HEK293 (cell line): ENCODE results near the gene PZP.

ENCODE experiments used
- CTCF ChIA-PET: fragments of 350-600 bp; formaldehyde crosslinking; extraction: SDS; loops from one replicate; lab custom pipeline; 2021; ENCODE audit warnings: antibody characterized with exemption; lab: Yijun Ruan, JAX
- POLR2A ChIA-PET: fragments of 300-600 bp; formaldehyde crosslinking; extraction: SDS; loops from one replicate; lab custom pipeline; 2020; ENCODE audit warnings: antibody characterized with exemption, inconsistent platforms; lab: Yijun Ruan, JAX
- H3K27ac ChIP-seq: fragments of 200-500 bp; sonication (Bioruptor generic); 2 replicates; pipeline ENCODE4 v1.5.1; 2014; ENCODE audit warnings: low read depth, low read length, control low read depth, inconsistent platforms; ENCODE audit errors: extremely low read depth
- H3K36me3 ChIP-seq, 2 experiments: fragments of 200-500 bp in 1 of 2; sonication (Bioruptor generic) in 1 of 2; 1 replicate in 1 of 2; 2 replicates in 1 of 2; pipeline ENCODE4 v1.5.1; 2014 to 2017; ENCODE audit warnings: inconsistent platforms in 2 of 2, low read length in 2 of 2; ENCODE audit not compliant: control insufficient read depth in 2 of 2, insufficient read depth in 1 of 2
- H3K4me1 ChIP-seq: fragments of 200-500 bp; sonication (Bioruptor generic); 2 replicates; pipeline ENCODE4 v1.5.1; 2014; ENCODE audit warnings: mild to moderate bottlenecking, low read length, inconsistent platforms; ENCODE audit not compliant: control insufficient read depth, insufficient read depth
- H3K4me3 ChIP-seq: 2 replicates; pipeline ENCODE4 v1.5.1; 2011; ENCODE audit warnings: low read depth, mild to moderate bottlenecking, control low read depth, low read length, moderate library complexity
- H3K9me3 ChIP-seq: fragments of 200-500 bp; sonication (Bioruptor generic); 2 replicates; pipeline ENCODE4 v1.5.1; 2014; ENCODE audit warnings: low read depth, low read length, inconsistent platforms; ENCODE audit not compliant: control insufficient read depth, insufficient read depth
- GLIS1 ChIP-seq: fragments of 450-650 bp; formaldehyde crosslinking; IDR thresholded peaks from 2 replicates; pipeline ENCODE4 v1.5.1; 2016; ENCODE audit warnings: missing biosample characterization, missing genetic modification characterization
- KLF9 ChIP-seq: fragments of 450-650 bp; formaldehyde crosslinking; IDR thresholded peaks from 2 replicates; pipeline ENCODE4 v1.5.1; 2016; ENCODE audit warnings: missing biosample characterization, missing genetic modification characterization, low read depth
- ZFP3 ChIP-seq: fragments of 450-650 bp; formaldehyde crosslinking; IDR thresholded peaks from 2 replicates; pipeline ENCODE4 v1.5.1; 2016; ENCODE audit warnings: low read depth, missing biosample characterization, missing genetic modification characterization
- ZNF10 ChIP-seq: fragments of 450-650 bp; formaldehyde crosslinking; IDR thresholded peaks from 2 replicates; pipeline ENCODE4 v1.5.1; 2017; ENCODE audit warnings: missing biosample characterization, missing genetic modification characterization
- ZNF133 ChIP-seq: fragments of 450-650 bp; formaldehyde crosslinking; IDR thresholded peaks from 2 replicates; pipeline ENCODE4 v1.5.1; 2016; ENCODE audit warnings: missing biosample characterization, missing genetic modification characterization
- ZNF184 ChIP-seq: fragments of 450-650 bp; IDR thresholded peaks from 2 replicates; pipeline ENCODE4 v1.5.1; 2018; ENCODE audit warnings: missing biosample characterization, mild to moderate bottlenecking, missing genetic modification characterization
- ZNF274 ChIP-seq, 2 experiments: fragments of 200-500 bp in 1 of 2; fragments of 450-650 bp in 1 of 2; sonication (Bioruptor generic) in 1 of 2; formaldehyde crosslinking in 1 of 2; IDR thresholded peaks; 2 replicates each; pipeline versions ENCODE4 v1.5.1 to v1.6.1; 2014 to 2016; ENCODE audit warnings: borderline replicate concordance in 1 of 2, inconsistent platforms in 1 of 2, low read length in 1 of 2, missing biosample characterization in 1 of 2, missing genetic modification characterization in 1 of 2
- ZNF311 ChIP-seq: fragments of 450-650 bp; formaldehyde crosslinking; IDR thresholded peaks from 2 replicates; pipeline ENCODE4 v1.5.1; 2017; ENCODE audit warnings: missing biosample characterization, missing genetic modification characterization, borderline replicate concordance
- ZNF416 ChIP-seq: fragments of 450-650 bp; formaldehyde crosslinking; IDR thresholded peaks from 2 replicates; pipeline ENCODE4 v1.5.1; 2016; ENCODE audit warnings: missing biosample characterization, missing genetic modification characterization
- ZNF530 ChIP-seq: fragments of 450-650 bp; formaldehyde crosslinking; IDR thresholded peaks from 2 replicates; pipeline ENCODE4 v1.5.1; 2016; ENCODE audit warnings: low read depth, missing biosample characterization, missing genetic modification characterization
- ZNF585B ChIP-seq: fragments of 450-650 bp; formaldehyde crosslinking; IDR thresholded peaks from 2 replicates; pipeline ENCODE4 v1.5.1; 2016; ENCODE audit warnings: missing biosample characterization, missing genetic modification characterization
- ZNF600 ChIP-seq: fragments of 450-650 bp; formaldehyde crosslinking; IDR thresholded peaks from 2 replicates; pipeline ENCODE4 v1.5.1; 2016; ENCODE audit warnings: missing biosample characterization, missing genetic modification characterization
- ZNF610 ChIP-seq: fragments of 450-650 bp; formaldehyde crosslinking; IDR thresholded peaks from 2 replicates; pipeline ENCODE4 v1.5.1; 2016; ENCODE audit warnings: missing biosample characterization, missing genetic modification characterization, borderline replicate concordance
- ZNF624 ChIP-seq: fragments of 450-650 bp; formaldehyde crosslinking; IDR thresholded peaks from 2 replicates; pipeline ENCODE4 v1.5.1; 2017; ENCODE audit warnings: missing biosample characterization, missing genetic modification characterization
- ZNF626 ChIP-seq: fragments of 450-650 bp; sonication (Bioruptor Pico); formaldehyde crosslinking; IDR thresholded peaks from 2 replicates; pipeline ENCODE4 v1.5.1; 2018; ENCODE audit warnings: missing biosample characterization, missing genetic modification characterization, inconsistent platforms
- ZNF76 ChIP-seq: fragments of 450-650 bp; formaldehyde crosslinking; IDR thresholded peaks from 2 replicates; pipeline ENCODE4; 2016; ENCODE audit warnings: low read depth, missing biosample characterization, missing genetic modification characterization, borderline replicate concordance
- ZNF768 ChIP-seq: fragments of 450-650 bp; formaldehyde crosslinking; IDR thresholded peaks from 2 replicates; pipeline ENCODE4 v1.5.1; 2018; ENCODE audit warnings: missing biosample characterization, mild to moderate bottlenecking, missing genetic modification characterization
- ZNF792 ChIP-seq: fragments of 450-650 bp; formaldehyde crosslinking; IDR thresholded peaks from 2 replicates; pipeline ENCODE4 v1.5.1; 2016; ENCODE audit warnings: missing biosample characterization, missing genetic modification characterization
- ZNF830 ChIP-seq: fragments of 450-650 bp; IDR thresholded peaks from 2 replicates; pipeline ENCODE4 v1.5.0; 2018; ENCODE audit warnings: missing biosample characterization, missing genetic modification characterization, low read depth, mild to moderate bottlenecking, moderate library complexity
- ZNF837 ChIP-seq: fragments of 450-650 bp; formaldehyde crosslinking; IDR thresholded peaks from 2 replicates; pipeline ENCODE4 v1.5.1; 2016; ENCODE audit warnings: missing biosample characterization, missing genetic modification characterization
- ZSCAN16 ChIP-seq: fragments of 450-650 bp; formaldehyde crosslinking; IDR thresholded peaks from 2 replicates; pipeline ENCODE4 v1.5.1; 2016; ENCODE audit warnings: missing biosample characterization, missing genetic modification characterization
- ZSCAN23 ChIP-seq: fragments of 450-650 bp; formaldehyde crosslinking; IDR thresholded peaks from 2 replicates; pipeline ENCODE4 v1.5.1; 2016; ENCODE audit warnings: missing biosample characterization, missing genetic modification characterization
- TF ChIP-seq, protein P1 (sequence below): fragments of 450-650 bp; formaldehyde crosslinking; IDR thresholded peaks from 2 replicates; pipeline ENCODE4 v1.5.1; 2016; ENCODE audit warnings: missing biosample characterization, missing genetic modification characterization
- TF ChIP-seq, protein P2 (sequence below): fragments of 450-650 bp; formaldehyde crosslinking; conservative IDR thresholded peaks from 2 replicates; pipeline ENCODE4 v1.5.1; 2016; ENCODE audit warnings: low read depth, missing biosample characterization, missing genetic modification characterization
- TF ChIP-seq, protein P3 (sequence below): fragments of 450-650 bp; formaldehyde crosslinking; IDR thresholded peaks from 2 replicates; pipeline ENCODE4 v1.5.1; 2017; ENCODE audit warnings: missing biosample characterization, mild to moderate bottlenecking, missing genetic modification characterization, moderate library complexity
- TF ChIP-seq, protein P4 (sequence below): fragments of 450-650 bp; formaldehyde crosslinking; IDR thresholded peaks from 2 replicates; pipeline ENCODE4 v1.5.1; 2017; ENCODE audit warnings: missing biosample characterization, missing genetic modification characterization

Gene PZP

DNA sequence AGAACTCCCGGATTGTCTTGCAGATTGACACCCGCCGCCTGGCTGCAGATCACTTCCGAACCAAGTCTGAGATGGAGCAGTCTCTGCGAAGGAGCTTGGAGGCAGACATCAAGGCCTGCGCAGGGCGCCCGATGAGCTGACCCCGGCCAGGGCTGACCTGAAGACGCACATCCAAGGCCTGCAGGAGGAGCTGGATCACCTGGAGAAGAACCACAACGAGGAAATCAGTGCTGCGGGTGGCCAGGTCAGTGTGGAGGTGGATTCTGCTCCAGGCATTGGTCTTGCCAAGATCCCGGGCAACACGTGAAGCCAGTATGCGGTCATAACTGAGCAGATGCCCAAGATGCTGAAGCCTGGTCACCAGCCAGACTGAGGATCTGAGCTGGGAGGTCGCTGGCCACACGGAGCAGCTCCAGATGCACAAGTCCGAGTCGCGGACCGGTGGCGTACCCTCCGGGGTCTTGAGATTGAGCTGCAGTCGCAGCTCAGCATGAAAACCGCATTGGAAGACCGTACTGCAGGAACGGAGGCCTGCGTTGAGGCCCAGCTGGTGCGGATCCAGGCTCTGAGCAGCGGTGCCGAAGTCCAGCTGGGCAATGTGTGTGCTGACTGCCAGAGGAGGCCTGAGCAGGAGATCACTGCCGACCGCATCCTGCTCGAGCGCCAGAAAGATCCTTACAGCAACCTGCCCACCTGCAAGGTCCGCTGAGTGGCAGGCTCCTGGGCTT, 80.1 kb downstream of the PZP start (continued):
- TF ChIP-seq, protein P1, sequence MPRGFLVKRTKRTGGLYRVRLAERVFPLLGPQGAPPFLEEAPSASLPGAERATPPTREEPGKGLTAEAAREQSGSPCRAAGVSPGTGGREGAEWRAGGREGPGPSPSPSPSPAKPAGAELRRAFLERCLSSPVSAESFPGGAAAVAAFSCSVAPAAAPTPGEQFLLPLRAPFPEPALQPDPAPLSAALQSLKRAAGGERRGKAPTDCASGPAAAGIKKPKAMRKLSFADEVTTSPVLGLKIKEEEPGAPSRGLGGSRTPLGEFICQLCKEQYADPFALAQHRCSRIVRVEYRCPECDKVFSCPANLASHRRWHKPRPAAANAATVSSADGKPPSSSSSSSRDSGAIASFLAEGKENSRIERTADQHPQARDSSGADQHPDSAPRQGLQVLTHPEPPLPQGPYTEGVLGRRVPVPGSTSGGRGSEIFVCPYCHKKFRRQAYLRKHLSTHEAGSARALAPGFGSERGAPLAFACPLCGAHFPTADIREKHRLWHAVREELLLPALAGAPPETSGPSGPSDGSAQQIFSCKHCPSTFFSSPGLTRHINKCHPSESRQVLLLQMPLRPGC (tag by site-specific recombination), result no peak
- TF ChIP-seq ZNF768 (tag by site-specific recombination), result no peak
- TF ChIP-seq ZNF830, result no peak
- no peak for TF ChIP-seq ZNF311 (tag by site-specific recombination)
- TF ChIP-seq GLIS1 (tag by site-specific recombination), result no peak
- no peak for TF ChIP-seq ZNF530
- TF ChIP-seq ZNF792 (tag by site-specific recombination), result no peak
- no peak for TF ChIP-seq KLF9 (tag by site-specific recombination)
- TF ChIP-seq ZFP3 (tag by site-specific recombination), result no peak

DNA sequence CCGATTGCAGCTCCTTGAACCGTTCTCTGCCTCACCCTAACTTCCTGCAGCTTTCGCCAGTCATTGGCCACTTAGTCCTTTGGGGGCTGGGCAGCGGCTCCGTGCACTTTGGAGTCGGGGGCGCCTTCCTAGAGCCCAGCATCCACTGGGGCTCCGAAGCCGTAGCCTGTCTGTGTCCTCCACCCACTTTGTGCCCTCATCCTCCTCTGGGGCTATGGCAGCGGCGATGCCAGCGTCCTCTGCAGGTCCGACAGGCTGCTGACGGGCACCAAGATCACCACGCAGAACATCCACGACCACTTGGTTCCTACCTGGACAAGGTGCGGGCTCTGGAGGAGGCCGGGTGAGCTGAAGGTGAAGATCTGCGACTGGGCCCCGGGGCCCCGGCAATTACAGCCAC, 80.7 kb downstream of the PZP start:
- ChIA-PET POLR2A (no interaction called here), CTCF (no interaction called here)
- TF ChIP-seq ZSCAN23 (no peak), ZNF600 (no peak), ZNF610 (no peak), ZNF274 (IDR thresholded peaks at IDR 0.05; ENCODE audit: low read length) (no peak), ZNF274 (tag by site-specific recombination; IDR thresholded peaks at IDR 0.05; ENCODE audit: borderline replicate concordance) (no peak), ZNF10 (tag by site-specific recombination) (no peak), ZNF624 (tag by site-specific recombination) (no peak)
- TF ChIP-seq, protein P2, sequence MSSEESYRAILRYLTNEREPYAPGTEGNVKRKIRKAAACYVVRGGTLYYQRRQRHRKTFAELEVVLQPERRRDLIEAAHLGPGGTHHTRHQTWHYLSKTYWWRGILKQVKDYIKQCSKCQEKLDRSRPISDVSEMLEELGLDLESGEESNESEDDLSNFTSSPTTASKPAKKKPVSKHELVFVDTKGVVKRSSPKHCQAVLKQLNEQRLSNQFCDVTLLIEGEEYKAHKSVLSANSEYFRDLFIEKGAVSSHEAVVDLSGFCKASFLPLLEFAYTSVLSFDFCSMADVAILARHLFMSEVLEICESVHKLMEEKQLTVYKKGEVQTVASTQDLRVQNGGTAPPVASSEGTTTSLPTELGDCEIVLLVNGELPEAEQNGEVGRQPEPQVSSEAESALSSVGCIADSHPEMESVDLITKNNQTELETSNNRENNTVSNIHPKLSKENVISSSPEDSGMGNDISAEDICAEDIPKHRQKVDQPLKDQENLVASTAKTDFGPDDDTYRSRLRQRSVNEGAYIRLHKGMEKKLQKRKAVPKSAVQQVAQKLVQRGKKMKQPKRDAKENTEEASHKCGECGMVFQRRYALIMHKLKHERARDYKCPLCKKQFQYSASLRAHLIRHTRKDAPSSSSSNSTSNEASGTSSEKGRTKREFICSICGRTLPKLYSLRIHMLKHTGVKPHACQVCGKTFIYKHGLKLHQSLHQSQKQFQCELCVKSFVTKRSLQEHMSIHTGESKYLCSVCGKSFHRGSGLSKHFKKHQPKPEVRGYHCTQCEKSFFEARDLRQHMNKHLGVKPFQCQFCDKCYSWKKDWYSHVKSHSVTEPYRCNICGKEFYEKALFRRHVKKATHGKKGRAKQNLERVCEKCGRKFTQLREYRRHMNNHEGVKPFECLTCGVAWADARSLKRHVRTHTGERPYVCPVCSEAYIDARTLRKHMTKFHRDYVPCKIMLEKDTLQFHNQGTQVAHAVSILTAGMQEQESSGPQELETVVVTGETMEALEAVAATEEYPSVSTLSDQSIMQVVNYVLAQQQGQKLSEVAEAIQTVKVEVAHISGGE, result no peak
- Histone ChIP-seq H3K4me1 (no peaks in the 10 kb centered on the region), H3K27ac (no peak overlapping the region), H3K4me3 (no peak overlapping the region), H3K36me3 (no peaks in the 10 kb centered on the region), H3K9me3 (no peaks in the 10 kb centered on the region)

DNA sequence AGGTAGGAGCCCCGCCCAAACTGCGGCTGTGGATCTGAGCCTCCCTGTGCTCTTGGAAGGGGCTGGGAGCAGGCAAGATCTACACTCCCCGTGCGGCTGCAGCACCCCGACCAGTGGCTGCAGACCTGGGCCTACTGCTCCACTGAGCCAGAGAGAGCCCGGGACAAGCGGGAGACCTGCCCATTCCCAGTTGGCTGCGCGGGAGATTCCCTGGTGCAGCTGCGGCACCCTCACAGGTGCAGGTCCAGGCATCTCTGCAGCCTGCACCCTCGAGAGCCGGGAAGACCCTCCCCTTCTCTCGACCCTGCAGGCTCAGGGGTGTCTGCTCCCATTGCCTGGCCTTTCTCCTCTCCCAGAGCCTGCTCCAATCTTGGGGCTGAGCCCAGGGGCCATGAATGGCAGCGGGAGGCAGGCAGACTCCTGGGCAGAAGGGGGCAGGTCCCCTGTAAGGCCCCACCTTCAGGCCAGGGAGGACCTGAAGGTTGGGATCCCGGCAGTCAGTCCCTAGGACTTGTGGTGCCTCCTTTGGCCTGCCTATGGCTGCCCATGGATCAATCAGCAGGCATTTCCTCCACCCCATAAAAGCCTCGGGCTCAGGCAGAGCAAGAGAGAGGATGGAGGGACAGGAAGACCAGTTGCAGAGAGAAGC, 83.7 kb downstream of the PZP start:
- H3K9me3 ChIP-seq, result no peaks in the 10 kb centered on the region
- CTCF ChIA-PET, result interaction anchor here (0.7 to 0.9 kb wide), 2 partner anchors 11 to 61 kb away, joined by 3 read pairs; no protein-coding TSS in a partner anchor
- H3K4me1 ChIP-seq, result no peaks in the 10 kb centered on the region
- H3K36me3 ChIP-seq, result no peaks in the 10 kb centered on the region
- H3K27ac ChIP-seq, result no peak overlapping the region
- no peak overlapping the region for H3K4me3 ChIP-seq
- POLR2A ChIA-PET, result no interaction called here
- TF ChIP-seq ZNF133 (tag by site-specific recombination) (no peak), ZNF837 (tag by site-specific recombination) (no peak), ZNF585B (no peak), ZNF184 (tag by site-specific recombination) (no peak), ZNF626 (tag by site-specific recombination) (no peak), ZNF416 (tag by site-specific recombination) (no peak), ZNF76 (tag by site-specific recombination) (no peak), ZSCAN16 (tag by site-specific recombination) (no peak)
- TF ChIP-seq, protein P3, sequence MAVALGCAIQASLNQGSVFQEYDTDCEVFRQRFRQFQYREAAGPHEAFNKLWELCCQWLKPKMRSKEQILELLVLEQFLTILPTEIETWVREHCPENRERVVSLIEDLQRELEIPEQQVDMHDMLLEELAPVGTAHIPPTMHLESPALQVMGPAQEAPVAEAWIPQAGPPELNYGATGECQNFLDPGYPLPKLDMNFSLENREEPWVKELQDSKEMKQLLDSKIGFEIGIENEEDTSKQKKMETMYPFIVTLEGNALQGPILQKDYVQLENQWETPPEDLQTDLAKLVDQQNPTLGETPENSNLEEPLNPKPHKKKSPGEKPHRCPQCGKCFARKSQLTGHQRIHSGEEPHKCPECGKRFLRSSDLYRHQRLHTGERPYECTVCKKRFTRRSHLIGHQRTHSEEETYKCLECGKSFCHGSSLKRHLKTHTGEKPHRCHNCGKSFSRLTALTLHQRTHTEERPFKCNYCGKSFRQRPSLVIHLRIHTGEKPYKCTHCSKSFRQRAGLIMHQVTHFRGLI (tag by site-specific recombination), result no peak
- TF ChIP-seq, protein P4, sequence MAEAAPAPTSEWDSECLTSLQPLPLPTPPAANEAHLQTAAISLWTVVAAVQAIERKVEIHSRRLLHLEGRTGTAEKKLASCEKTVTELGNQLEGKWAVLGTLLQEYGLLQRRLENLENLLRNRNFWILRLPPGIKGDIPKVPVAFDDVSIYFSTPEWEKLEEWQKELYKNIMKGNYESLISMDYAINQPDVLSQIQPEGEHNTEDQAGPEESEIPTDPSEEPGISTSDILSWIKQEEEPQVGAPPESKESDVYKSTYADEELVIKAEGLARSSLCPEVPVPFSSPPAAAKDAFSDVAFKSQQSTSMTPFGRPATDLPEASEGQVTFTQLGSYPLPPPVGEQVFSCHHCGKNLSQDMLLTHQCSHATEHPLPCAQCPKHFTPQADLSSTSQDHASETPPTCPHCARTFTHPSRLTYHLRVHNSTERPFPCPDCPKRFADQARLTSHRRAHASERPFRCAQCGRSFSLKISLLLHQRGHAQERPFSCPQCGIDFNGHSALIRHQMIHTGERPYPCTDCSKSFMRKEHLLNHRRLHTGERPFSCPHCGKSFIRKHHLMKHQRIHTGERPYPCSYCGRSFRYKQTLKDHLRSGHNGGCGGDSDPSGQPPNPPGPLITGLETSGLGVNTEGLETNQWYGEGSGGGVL (tag by site-specific recombination), result no peak
